Calu3 (cell line): ENCODE measurements around the gene EIF3K. TPM values are rescaled to one million over a fixed set of nuclear protein-coding genes. Genes with fewer than 3 reads are reported as not detected.
A peak's percentile ranks its signal among the peaks of the same experiment; 100 is the strongest.

Experiments used
- BruUV-seq: library from RNA; stranded (reverse); fragments of 400-500 nt; replicated peaks from 2 replicates; lab custom pipeline; 2021; lab: Mats Ljungman, UMichigan
- CTCF ChIA-PET: fragments of 300-600 bp; sonication (Branson Sonifier 250); formaldehyde crosslinking; loops from one replicate; lab custom pipeline; 2022; ENCODE audit warnings: antibody characterized with exemption; lab: Charles Lee
- DNase-seq: peaks from one replicate; pipeline ENCODE4 v3.0.0; 2022
- H3K27ac Mint-ChIP-seq: one replicate; pipeline ENCODE4 v1.8.0; 2022; ENCODE audit warnings: mixed read lengths; ENCODE audit not compliant: unreplicated experiment
- H3K27me3 Mint-ChIP-seq: one replicate; pipeline ENCODE4 v1.8.0; 2022; ENCODE audit warnings: mixed read lengths; ENCODE audit not compliant: unreplicated experiment
- H3K36me3 Mint-ChIP-seq: one replicate; pipeline ENCODE4 v1.8.0; 2022; ENCODE audit warnings: mild to moderate bottlenecking, moderate library complexity, mixed read lengths; ENCODE audit not compliant: insufficient read depth, unreplicated experiment
- H3K4me1 Mint-ChIP-seq: one replicate; pipeline ENCODE4 v1.8.0; 2022; ENCODE audit warnings: mild to moderate bottlenecking, low read depth, mixed read lengths; ENCODE audit not compliant: unreplicated experiment
- H3K4me3 Mint-ChIP-seq: one replicate; pipeline ENCODE4 v1.8.0; 2022; ENCODE audit warnings: mild to moderate bottlenecking, low read depth, moderate library complexity, mixed read lengths; ENCODE audit not compliant: unreplicated experiment
- H3K9me3 Mint-ChIP-seq: one replicate; pipeline ENCODE4 v1.8.0; 2022; ENCODE audit warnings: low read depth, mixed read lengths; ENCODE audit not compliant: unreplicated experiment
- intact Hi-C: fragments of 100-400 bp; cut with micrococcal nuclease; formaldehyde crosslinking; loops from one replicate; pipeline ENCODE4 v1.10.0; 2022; ENCODE audit not compliant: unreplicated experiment
- total RNA-seq: library from RNA; stranded (reverse); gene quantifications from 2 replicates; pipeline ENCODE4 v1.2.3, GENCODE V29; 2022
- TF ChIP-seq, protein P1 (sequence below): fragments of 200-600 bp; IDR thresholded peaks from one replicate; pipeline ENCODE4 v1.8.0; 2022; ENCODE audit warnings: antibody characterized with exemption; ENCODE audit not compliant: unreplicated experiment

Gene EIF3K
- total RNA-seq, 1 experiment from 2014 or later, result 334 TPM

DNA sequence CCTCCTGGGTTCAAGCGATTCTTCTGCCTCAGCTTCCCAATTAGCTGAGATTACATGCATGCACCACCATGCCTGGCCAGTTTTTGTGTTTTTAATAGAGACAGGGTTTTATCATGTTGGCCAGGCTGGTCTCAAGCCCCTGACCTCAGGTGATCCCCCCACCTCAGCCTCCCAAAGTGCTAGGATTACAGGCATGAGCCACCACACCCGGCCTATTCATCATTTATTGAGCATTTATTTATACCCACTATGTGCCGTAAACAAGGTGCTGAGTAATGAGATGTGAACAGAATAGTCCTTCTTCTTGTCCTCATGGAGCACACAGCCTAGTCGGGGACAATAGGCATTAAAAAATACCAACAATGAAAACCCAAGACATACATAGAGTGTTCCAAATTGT, 54.0 kb downstream of the EIF3K start:
- peaks cover 95% of the 10 kb centered on the region for H3K36me3 Mint-ChIP-seq
- H3K27ac Mint-ChIP-seq, result no peak overlapping the region
- TF ChIP-seq, protein P1, sequence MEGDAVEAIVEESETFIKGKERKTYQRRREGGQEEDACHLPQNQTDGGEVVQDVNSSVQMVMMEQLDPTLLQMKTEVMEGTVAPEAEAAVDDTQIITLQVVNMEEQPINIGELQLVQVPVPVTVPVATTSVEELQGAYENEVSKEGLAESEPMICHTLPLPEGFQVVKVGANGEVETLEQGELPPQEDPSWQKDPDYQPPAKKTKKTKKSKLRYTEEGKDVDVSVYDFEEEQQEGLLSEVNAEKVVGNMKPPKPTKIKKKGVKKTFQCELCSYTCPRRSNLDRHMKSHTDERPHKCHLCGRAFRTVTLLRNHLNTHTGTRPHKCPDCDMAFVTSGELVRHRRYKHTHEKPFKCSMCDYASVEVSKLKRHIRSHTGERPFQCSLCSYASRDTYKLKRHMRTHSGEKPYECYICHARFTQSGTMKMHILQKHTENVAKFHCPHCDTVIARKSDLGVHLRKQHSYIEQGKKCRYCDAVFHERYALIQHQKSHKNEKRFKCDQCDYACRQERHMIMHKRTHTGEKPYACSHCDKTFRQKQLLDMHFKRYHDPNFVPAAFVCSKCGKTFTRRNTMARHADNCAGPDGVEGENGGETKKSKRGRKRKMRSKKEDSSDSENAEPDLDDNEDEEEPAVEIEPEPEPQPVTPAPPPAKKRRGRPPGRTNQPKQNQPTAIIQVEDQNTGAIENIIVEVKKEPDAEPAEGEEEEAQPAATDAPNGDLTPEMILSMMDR, result no peak
- peaks cover 91% of the 10 kb centered on the region for H3K4me1 Mint-ChIP-seq
- DNase-seq, result no peak
- BruUV-seq, result no TSS peak
- CTCF ChIA-PET, result no interaction called here
- intact Hi-C loops, result no loop called here
- no peaks in the 10 kb centered on the region for H3K9me3 Mint-ChIP-seq
- H3K4me3 Mint-ChIP-seq, result no peak overlapping the region
- H3K27me3 Mint-ChIP-seq, result no peaks in the 10 kb centered on the region

DNA sequence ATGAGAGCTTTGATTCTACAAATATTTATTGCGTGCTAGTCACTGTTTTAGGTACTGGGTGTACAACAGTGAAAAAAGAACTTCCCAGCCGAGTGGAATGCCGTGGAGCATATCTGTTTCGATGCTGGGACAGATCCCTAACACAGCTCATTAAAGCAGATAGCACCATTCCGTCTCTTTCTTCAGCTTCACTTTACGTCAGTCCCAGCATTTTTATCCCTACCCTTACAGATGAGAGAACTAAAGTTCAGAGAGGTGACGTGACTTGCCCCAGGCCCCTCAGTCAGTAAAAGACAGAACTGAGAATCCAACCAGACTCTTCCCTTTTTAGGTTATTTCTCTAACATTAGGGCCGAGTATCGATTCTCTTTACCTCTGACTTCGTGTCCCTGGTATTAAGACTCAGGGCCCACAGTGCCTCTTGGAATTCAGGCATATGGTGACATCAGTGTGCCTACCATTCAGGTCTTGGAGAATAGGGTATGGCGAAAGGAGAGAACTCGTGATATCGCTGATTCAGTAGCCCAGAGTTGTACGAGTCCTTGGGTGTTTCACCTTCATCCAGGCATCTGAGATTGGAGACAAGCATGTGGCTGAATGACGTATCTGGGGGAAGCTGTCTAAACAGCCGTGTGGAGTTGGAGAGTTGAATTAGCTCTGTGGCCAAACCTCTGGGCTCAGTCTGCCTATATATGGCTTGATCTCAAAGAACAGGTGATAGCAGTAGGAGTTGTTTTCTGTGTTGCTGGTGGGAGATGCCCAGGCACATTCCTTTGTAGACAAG, 55.6 kb downstream of the EIF3K start:
- CTCF ChIA-PET, result no interaction called here
- peaks cover 95% of the 10 kb centered on the region for H3K36me3 Mint-ChIP-seq
- peaks cover 91% of the 10 kb centered on the region for H3K4me1 Mint-ChIP-seq
- TF ChIP-seq, protein P1, result no peak
- H3K9me3 Mint-ChIP-seq, result no peaks in the 10 kb centered on the region
- intact Hi-C loops, result no loop called here
- peak overlapping the region; percentile 85 for H3K27ac Mint-ChIP-seq
- DNase-seq, result no peak
- no peaks in the 10 kb centered on the region for H3K27me3 Mint-ChIP-seq
- BruUV-seq, result no TSS peak
- H3K4me3 Mint-ChIP-seq, result peak overlapping the region; percentile 20

DNA sequence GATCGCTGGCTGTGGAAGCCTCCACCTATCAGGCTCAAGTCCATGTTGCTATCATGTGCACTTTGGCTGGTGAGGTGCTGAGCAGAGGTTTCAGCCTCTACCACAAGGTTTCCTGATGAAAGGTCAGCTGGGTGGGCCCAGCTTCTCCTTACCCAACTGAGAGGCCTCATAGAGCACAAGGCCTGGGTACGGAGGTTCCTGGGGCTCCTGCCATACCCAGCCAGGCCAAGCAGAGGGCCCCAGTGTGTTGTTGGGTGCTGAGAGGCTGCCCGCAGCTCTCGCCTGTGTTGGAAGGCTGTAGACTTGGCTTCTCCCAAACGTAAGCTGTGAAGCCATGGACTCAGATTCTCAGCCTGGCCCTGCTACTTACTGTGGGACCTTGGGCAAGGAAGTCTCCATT, 56.6 kb downstream of the EIF3K start:
- no peak for DNase-seq
- H3K4me3 Mint-ChIP-seq, result no peak overlapping the region
- H3K36me3 Mint-ChIP-seq, result peaks cover 95% of the 10 kb centered on the region
- peak overlapping the region; percentile 85 for H3K27ac Mint-ChIP-seq
- TF ChIP-seq, protein P1, result no peak
- CTCF ChIA-PET, result no interaction called here
- peaks cover 91% of the 10 kb centered on the region for H3K4me1 Mint-ChIP-seq
- BruUV-seq, result no TSS peak
- intact Hi-C loops, result no loop called here
- H3K27me3 Mint-ChIP-seq, result no peaks in the 10 kb centered on the region
- H3K9me3 Mint-ChIP-seq, result no peaks in the 10 kb centered on the region

DNA sequence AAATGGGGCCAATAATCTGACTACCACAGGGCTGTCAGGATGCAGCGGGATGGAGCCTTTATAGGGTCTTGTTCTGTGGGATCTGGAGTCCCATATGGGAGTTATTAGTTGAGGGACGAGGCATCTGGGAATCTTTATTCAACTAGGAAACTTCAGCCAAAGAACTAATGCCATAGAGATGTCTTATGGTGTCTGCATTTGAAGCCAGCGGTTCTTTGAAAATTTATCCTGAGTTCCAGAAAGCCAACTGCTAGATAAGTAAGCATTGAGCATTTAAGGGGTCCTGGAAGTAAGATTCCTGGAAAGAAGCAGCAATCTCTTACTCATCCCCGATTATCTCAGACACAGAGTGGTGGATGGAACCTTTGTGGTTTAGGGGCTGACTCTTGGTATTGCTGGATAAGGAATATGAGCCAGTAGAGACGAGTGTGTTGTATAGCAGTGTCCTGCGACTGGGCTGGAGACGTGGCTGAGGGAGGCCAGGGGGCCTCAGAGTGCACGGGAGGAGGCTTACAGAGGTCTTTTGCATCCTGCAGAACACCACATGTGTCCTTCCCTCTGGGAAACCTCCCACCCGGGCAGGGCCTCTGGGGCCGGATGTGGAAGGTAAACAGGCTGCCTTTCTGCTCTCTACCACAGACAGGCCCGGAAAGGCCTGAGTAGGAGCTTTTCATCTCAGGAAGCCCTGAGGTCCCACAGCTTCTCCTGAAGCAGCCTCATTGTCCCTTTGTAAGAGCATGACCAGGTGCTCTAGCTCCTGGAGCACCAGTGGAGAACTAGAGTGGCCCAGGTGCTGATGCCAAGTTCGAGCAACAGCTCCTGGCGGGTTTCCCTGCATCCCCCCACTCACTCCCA, 57.3 kb downstream of the EIF3K start:
- H3K4me3 Mint-ChIP-seq, result peak overlapping the region; percentile 14
- TF ChIP-seq, protein P1, result no peak
- no peaks in the 10 kb centered on the region for H3K27me3 Mint-ChIP-seq
- H3K36me3 Mint-ChIP-seq, result peaks cover 95% of the 10 kb centered on the region
- CTCF ChIA-PET, result no interaction called here
- intact Hi-C loops, result no loop called here
- BruUV-seq, result no TSS peak
- peak overlapping the region; percentile 85 for H3K27ac Mint-ChIP-seq
- no peak for DNase-seq
- peaks cover 91% of the 10 kb centered on the region for H3K4me1 Mint-ChIP-seq
- no peaks in the 10 kb centered on the region for H3K9me3 Mint-ChIP-seq
